ELR (cell line): ENCODE data around the gene F2RL2.

ENCODE experiments used
- DNase-seq: peaks from one replicate; pipeline ENCODE4 v3.0.0-alpha.2; 2015; ENCODE audit warnings: low read depth

The F2RL2 gene

DNA sequence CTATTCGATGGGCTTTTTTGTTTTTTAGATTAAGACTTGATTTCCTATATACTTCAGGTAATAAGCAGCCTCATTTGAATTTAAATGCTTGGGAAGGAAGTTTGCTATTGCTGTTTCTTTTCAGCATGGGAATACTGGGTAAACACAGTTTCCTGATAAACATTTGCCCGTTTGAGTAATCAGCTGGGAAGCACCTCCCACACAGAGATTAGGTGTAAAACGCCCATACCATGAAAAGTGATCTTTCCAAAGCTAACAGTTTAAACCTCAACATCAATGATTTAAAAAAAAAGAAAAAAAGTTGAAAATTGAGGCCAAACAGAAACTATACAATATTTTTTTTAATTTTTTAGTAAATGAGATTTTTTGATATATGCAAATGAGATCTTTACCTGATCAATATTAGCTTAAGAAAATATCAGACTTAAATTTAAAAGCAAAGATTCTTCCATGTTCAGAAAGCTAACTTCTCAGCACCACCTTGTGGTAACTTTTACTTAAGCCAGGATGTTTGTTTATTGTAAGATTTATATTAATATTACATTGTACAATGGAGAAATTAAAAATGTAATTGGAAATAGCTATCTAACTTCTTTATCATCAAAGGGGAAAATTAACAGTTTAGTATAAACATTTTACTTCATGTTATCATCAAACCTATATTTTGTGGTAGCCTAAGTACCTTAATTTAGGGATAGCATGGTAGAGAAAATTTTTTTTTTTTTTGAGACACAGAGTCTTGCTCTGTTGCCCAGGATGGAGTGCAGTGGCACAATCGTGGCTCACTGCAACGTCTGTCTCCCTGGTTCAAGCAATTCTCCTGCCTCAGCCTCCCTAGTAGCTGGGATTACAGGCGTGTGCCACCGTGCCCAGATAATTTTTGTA, 39.8 kb downstream of the F2RL2 start:
- DNase-seq, result peak; percentile 43

DNA sequence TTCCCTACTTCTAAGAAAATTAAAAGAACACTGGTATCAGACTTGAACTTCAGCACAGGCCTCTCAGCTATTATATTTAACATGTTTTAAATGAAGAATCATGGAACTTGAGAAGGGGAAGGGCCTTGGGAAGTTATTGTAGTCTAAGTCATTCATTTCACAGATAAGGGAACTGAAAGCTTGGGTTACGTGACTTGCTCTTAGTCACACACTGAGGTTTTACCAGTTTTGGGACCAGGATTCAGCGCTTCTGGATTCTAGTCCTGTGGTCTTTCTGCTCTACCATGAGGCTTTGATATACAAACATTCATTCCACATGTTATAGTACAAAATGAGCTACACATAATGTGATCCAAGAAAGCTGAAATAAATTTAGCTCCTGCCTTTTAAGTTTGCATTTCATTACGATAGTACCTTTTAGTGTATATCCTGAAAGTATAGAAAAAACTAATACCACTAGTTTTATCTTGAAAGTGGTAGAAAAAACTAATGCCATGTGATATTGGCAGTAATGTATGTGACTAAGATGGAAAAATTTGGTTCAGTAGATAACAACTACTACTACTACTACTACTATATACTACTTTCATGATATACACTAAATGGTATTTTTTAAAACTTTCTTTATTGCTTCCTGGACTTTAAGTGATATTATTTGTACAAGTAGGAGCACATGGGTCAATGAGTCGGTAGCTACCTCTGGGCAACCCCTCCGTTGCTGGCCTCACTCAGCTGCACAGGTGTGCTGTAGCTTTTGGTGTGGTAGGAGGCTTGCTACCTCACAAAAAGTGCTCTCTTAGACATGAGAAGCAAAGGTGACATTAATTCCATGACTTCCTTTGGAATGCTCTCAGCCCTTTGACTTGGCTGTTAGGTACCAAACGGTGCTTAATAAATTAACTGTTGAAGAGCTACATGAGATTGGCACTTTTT, 40.7 kb downstream of the F2RL2 start:
- peak; percentile 29 for DNase-seq

DNA sequence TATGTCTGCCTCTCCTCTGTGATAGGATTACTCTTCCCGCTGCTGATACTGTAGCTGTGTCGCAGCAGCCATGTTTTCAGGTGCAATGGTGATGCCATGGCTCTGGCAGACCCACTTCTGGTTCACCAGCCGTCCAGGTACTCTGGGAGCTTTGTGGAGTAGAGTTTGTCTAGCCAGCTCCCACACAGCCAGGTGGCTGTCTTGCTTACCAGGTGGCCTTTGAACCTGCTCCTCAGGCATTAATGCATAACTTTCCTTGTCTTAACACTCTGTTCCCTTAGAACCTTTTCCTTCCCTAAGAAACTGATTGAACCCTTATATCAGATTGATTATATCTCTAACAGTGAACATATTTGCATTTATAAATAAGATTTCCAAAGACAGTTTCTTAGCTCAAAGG, 42.2 kb downstream of the F2RL2 start:
- no peak for DNase-seq

DNA sequence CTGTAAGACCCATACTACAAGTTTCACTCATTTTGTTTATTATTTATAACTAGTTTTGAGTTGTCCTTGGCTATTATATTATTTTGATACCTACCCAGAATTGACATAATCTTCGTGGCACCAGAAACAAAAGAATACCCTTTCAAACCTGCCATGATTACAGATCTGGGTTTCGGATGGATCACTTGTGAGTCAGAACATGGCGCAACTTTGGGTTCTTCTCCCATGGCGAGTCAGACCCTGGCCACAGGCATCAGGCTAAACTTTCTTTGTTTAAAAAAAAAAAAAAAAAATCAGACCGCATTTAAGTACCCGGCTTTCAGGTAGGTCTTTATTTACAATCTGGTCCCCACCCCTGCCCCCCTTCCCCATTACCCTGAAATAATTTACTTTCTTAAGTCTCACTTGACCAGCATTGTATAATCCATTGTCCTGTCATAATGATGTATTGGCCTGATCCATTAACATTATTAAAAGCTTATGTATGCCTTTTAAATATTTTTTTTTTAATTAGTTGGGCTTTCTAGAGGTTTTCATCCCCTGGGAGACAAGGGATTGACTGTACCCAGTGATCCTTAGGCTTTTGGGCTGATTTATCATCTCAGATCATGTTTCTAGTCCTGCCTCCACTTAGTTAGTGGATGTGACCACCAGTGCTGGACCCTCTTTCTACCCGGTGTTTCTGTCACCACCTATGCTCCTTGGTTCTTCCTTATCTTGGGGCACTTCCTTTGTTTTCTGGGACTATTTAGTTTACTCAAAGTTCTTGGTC, 43.9 kb downstream of the F2RL2 start:
- DNase-seq, result peak; percentile 49

DNA sequence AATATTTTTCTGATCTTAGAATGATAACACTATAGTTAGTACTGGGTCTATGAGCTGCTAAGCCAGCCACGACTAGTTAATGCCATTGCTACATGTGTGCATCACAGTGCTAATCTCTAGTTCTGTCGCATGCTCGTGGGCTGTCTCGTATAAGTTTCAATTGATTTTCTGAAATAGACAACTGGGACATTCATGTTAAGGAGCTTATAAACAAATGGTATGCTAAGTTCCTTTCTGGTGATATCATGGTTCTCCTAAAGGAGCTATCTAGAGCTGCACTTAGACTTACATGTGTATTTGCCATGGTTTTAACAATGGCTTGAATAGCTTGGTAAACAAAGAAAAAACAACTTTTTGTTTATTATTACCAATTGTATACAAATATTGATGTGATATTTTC, 46.2 kb downstream of the F2RL2 start:
- no peak for DNase-seq

DNA sequence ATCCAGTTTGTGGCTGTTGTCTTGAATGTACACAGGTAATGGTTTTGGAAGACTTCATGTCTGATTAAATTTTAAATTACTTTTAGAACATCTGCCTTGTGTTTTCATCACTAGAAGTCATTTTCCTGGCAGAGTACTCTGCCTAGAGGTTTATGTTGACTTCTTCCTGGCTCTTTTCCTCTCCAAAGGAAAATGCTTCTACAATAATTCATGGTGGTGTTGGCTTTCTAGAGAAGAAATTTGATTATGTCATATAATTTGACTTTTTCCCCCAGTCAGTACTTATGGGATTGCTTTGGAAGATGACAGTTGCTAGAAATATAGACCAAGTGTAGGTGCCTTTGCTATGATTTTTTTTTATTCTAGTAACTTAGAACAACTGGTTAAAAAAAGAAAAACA, 46.8 kb downstream of the F2RL2 start:
- no peak for DNase-seq

DNA sequence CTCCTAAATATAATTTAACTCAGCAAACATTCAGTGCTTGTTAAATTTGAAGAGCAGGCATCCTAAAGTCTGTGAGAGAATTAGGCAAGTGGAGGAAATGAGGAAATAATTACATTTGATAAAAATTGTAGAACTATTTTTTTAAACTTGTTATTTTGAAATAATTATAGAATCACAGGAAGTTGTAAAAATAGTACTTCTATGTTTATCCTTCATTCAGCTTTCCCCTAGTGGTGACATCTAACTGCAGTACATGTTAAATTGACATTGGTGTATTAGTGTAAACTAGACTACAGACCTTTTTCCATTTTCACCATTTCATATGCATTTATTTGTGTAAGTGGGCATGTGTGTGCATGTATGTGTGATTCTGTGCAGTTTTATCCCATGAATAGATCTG, 51.6 kb downstream of the F2RL2 start:
- no peak for DNase-seq

DNA sequence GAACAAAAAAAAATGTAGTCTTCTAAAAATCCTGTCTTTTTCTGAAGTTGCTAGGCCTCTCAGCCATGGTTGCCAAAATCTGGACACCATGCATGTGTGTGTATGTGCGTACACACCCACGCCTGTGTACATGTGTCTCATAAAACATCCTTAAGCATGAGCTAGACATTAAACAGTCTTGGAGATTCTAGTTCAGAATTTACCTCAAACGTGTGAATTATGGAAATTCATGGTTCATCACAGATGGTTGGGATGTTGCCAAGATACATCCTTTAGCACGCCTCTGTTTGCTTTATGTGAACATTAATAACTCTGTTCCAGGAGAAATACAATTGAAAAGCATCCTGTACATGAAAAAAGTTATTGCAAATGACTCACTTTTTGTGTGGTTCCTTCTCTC, 53.0 kb downstream of the F2RL2 start:
- DNase-seq, result no peak
